ENCODE data around the gene NR4A3.

DNA sequence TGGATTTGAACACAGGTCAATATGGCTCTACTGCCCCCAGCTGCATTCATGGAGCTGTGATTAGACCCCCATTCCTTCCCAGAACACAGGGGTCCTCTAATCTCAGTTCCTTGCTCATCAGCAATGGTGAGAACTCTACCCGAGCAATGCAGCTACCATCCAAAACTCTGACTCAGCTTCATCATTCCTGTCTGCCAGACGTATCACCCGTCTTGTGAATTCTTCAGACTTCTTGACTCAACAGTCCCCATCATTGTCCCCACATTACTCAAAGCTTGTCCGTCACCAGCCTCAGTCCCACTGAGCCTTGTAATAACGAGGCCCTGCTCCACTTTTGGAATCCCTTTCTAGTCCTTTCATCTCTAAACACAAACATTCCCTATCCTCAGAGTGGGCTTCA lies 48.4 kb downstream of the NR4A3 start:
- TF ChIP-seq, protein P1, sequence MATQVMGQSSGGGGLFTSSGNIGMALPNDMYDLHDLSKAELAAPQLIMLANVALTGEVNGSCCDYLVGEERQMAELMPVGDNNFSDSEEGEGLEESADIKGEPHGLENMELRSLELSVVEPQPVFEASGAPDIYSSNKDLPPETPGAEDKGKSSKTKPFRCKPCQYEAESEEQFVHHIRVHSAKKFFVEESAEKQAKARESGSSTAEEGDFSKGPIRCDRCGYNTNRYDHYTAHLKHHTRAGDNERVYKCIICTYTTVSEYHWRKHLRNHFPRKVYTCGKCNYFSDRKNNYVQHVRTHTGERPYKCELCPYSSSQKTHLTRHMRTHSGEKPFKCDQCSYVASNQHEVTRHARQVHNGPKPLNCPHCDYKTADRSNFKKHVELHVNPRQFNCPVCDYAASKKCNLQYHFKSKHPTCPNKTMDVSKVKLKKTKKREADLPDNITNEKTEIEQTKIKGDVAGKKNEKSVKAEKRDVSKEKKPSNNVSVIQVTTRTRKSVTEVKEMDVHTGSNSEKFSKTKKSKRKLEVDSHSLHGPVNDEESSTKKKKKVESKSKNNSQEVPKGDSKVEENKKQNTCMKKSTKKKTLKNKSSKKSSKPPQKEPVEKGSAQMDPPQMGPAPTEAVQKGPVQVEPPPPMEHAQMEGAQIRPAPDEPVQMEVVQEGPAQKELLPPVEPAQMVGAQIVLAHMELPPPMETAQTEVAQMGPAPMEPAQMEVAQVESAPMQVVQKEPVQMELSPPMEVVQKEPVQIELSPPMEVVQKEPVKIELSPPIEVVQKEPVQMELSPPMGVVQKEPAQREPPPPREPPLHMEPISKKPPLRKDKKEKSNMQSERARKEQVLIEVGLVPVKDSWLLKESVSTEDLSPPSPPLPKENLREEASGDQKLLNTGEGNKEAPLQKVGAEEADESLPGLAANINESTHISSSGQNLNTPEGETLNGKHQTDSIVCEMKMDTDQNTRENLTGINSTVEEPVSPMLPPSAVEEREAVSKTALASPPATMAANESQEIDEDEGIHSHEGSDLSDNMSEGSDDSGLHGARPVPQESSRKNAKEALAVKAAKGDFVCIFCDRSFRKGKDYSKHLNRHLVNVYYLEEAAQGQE (IDR thresholded peaks at IDR 0.05; ENCODE audit: low read depth, low read length), result no peak
- TF ChIP-seq RFX5 (IDR thresholded peaks at IDR 0.05; ENCODE audit: low read depth, low read length) (no peak), RAD21 (IDR thresholded peaks at IDR 0.05; ENCODE audit: insufficient read depth, low read depth, low read length) (no peak), MEF2A (IDR thresholded peaks at IDR 0.05; ENCODE audit: insufficient read depth, low read depth, low read length) (no peak), HDAC2 (IDR thresholded peaks at IDR 0.05) (no peak), FOXM1 (IDR thresholded peaks at IDR 0.05; ENCODE audit: low read depth, low read length) (no peak)
- TF ChIP-seq, protein P2, sequence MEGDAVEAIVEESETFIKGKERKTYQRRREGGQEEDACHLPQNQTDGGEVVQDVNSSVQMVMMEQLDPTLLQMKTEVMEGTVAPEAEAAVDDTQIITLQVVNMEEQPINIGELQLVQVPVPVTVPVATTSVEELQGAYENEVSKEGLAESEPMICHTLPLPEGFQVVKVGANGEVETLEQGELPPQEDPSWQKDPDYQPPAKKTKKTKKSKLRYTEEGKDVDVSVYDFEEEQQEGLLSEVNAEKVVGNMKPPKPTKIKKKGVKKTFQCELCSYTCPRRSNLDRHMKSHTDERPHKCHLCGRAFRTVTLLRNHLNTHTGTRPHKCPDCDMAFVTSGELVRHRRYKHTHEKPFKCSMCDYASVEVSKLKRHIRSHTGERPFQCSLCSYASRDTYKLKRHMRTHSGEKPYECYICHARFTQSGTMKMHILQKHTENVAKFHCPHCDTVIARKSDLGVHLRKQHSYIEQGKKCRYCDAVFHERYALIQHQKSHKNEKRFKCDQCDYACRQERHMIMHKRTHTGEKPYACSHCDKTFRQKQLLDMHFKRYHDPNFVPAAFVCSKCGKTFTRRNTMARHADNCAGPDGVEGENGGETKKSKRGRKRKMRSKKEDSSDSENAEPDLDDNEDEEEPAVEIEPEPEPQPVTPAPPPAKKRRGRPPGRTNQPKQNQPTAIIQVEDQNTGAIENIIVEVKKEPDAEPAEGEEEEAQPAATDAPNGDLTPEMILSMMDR (IDR thresholded peaks at IDR 0.05 in 2 of 3, conservative IDR thresholded peaks at IDR 0.05 in 1 of 3; ENCODE audit: control insufficient read depth in 2 of 3, extremely low read depth in 1 of 3, insufficient read depth in 1 of 3, low read depth in 3 of 3, low read length in 3 of 3), result no peak

Data from GM12878 (cell line).